Measurements from ENCODE around the gene PSMB1.
"Not testable (repeated sequence)": the region's sequence is repeated elsewhere in the genome, so short reads cannot be mapped to it uniquely, and the experiment has no call there.

The PSMB1 gene

DNA sequence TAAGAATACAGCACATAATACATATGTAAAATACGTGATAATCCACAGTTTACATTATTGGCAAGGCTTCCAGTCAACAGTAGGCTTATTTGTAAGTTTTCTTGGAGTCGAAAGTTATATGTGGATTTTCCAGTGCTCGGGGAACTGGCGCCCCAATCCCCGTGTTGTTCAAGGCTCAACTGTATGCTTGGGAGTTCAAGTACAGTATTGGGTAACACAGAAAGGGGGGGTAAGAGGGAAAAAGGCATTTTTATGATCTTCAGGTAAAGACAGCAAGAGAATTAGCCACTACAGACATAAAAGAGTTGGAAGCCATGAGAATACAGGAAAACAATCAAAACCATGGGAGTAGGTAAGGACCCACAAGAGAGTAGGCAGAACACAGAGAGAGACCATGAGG is 16.4 kb downstream of the PSMB1 start:
- DNase-seq (ENCODE audit: low read depth in 3 of 3, low spot score in 1 of 3), result no peak

- no peak for DNase-seq (ENCODE audit: low read depth in 3 of 3, low spot score in 1 of 3)
These were observed 18.1 kb downstream of the PSMB1 start for GRCh38 chr6:170535004-170535403.

GRCh38 chr6:170533792-170534191 is 19.3 kb downstream of the PSMB1 start:
- DNase-seq (ENCODE audit: low read depth in 3 of 3, low spot score in 1 of 3), result no peak

DNA sequence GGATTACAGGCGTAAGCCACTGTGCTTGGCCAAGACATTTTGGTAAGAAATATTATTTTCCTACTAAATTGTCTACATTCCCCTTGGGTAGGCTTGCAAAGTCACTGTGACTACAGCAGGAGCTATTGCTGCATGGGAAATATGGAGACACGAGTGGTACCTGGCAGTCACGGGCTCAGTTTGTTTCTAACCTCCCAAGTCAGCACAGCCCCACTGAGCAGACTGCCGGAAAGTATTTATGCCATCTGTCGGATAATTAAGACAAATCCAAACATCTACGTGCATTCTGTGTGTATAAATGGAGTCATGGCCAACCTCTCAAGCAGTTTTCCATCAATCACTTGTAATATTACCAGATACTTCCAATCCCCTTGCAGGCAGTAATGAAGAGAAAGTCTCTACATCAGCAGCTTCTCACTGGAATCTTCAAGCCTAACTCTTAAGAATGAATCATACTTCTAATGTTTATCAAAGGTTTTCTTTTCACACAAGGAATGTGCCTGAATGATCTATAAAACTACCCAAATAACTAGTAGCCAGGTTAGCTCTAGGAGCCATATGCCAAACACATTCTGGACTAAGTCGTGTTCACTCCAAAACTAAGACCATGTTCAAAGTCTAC is 20.1 kb downstream of the PSMB1 start:
- no peak for DNase-seq (ENCODE audit: low read depth in 3 of 3, low spot score in 1 of 3)

- peak in 2 of 3 donors; percentile 24 to 49 for DNase-seq (ENCODE audit: low read depth in 3 of 3, low spot score in 1 of 3)
These were observed 23.2 kb downstream of the PSMB1 start for GRCh38 chr6:170529839-170530469.

DNA sequence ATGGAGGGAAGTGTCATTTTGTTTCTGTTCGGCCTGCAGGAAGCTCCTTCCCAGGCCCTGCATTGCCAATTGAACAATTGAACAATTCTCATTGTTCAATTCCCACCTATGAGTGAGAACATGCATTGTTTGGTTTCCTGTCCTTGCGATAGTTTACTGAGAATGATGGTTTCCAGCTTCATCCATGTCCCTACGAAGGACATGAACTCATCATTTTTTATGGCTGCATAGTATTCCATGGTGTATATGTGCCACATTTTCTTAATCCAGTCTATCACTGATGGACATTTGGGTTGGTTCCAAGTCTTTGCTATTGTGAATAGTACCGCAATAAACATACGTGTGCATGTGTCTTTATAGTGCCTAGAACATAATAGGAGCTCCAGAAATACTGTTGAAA is 25.1 kb downstream of the PSMB1 start:
- DNase-seq (ENCODE audit: low read depth in 3 of 3, low spot score in 1 of 3), result not testable (repeated sequence)

GRCh38 chr6:170525795-170526194 is 27.3 kb downstream of the PSMB1 start:
- DNase-seq (ENCODE audit: low read depth in 3 of 3, low spot score in 1 of 3), result no peak

- DNase-seq (ENCODE audit: low read depth in 3 of 3, low spot score in 1 of 3), result no peak
These were observed 29.0 kb downstream of the PSMB1 start for GRCh38 chr6:170524172-170524502.

DNA sequence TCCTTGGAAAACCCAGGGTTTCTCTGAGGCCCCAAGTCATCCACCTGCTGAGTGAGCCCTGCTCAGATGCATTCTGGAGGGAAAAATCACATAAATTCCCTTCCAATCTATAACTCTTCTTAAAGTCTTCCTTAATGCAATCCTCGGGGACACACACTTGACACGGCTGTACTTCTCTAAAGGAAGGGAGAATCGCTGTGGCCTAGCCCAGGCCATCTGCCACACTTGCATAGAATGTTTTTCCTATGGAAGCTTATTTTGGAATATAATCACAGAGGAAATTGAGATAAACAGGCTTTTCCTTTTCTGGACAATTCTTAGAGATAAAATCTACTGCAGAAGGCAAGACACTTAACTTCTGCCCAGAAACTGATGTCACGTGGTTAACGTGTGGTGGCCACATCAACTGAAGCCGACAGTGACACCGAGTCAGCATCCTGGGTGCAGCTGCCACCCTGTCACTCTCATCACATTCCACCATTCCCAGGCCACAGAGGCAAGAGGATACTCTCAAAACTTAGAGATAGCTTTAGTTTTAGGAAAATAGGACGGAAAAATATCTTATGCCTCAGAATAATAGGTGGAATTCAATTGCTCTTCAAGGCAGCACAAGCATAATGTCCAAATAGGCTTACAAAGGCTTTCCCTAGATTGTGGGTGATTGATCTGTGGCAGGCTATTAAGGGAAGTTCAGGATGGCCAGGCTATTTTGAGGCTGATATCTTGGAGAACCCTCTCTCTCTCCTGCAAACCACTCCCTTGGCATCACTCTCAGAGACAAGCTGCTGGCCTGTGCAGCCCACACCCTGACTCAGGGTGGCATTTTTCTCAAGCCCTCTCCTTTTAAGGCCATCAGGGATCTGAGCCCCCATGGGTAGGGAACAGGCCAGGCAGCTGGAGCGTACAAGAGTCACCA is 29.6 kb downstream of the PSMB1 start:
- no peak for DNase-seq (ENCODE audit: low read depth in 3 of 3, low spot score in 1 of 3)

DNA sequence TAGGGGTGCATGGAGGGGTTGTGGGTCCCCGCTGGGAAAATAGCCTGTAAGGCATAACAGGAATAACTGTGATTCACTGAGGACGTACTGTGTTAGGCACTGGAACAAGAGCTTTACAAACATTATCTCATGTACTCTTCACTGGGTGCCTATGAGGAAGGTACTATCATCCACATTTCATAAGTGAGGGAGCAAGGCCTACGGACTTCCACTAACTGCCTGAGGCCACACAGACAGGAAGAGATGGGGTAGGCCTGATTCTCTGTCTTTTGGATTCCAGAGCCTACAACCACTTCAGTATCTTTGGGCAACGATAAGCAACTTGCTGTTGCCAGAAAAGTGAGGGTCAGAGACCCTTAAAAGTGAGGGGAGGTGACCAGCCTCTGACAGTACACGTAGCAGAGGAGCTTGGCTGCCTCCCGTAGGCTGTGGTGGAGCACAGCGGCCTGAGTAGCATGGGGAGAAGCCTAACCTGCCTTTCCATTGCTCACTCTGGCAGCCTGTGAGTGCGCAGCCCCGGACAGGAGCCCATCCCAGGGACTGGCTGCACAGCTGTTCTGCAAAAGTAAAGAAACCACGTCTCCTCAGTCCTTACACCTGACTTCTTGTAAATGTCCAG is 30.4 kb downstream of the PSMB1 start:
- DNase-seq (ENCODE audit: low read depth in 3 of 3, low spot score in 1 of 3), result no peak

- peak in 1 of 3 donors; percentile 2 for DNase-seq (ENCODE audit: low read depth in 3 of 3, low spot score in 1 of 3)
These were observed 36.1 kb downstream of the PSMB1 start for GRCh38 chr6:170516783-170517616.

DNA sequence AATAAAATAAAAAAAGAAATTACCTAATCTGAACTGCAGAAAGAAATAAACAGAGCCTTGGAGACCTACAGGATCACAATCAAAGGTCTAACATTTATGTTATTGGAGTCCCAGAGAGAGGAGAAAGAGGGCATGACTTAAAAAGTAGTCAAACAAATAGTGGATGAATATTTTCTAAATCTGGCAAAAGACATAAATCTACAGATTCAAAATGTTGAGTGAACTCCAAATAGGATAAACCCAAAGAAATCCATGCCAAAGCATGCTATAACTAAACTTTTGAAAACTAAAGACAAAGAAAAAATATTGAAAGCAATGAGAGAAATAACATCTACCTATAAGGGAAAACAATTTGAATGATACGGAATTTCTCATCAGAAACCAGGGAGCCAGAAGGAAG is 38.2 kb downstream of the PSMB1 start:
- no peak for DNase-seq (ENCODE audit: low read depth in 3 of 3, low spot score in 1 of 3)

GRCh38 chr6:170512249-170512648 is 40.9 kb downstream of the PSMB1 start:
- DNase-seq (ENCODE audit: low read depth in 3 of 3, low spot score in 1 of 3), result no peak

DNA sequence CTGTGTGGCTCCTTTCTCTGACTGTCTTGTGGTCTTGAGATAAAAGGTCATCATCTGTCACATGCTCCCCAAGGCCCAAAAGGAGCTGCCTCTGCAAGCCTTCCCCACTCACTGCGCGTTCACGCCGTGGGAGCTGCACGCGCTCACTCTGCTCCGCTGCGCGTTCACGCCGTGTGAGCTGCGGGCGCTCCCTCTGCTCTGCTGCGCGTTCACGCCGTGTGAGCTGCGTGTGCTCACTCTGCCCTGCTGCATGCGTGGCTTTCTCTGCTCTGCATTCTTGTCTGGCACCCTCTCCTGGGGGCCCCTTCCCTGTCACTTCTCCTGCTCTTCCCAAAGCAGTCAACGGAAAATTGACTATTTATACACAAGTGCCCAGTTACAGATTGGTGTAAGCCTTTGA is 42.5 kb downstream of the PSMB1 start:
- no peak for DNase-seq (ENCODE audit: low read depth in 3 of 3, low spot score in 1 of 3)

DNA sequence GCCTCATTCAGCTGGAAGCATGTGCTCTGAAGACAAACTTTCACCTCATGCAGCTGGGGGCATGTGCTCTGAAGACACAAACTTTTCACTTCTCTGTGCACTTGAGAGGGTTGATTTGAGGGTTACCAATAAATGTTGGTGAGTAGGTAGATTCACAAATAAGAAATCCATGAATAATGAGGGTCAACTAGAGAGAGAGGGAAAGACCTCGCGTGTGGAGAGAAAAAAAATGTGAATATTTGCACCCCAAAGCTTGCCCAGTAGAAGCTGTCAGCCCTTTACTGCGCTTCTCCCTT is 43.4 kb downstream of the PSMB1 start:
- no peak for DNase-seq (ENCODE audit: low read depth in 3 of 3, low spot score in 1 of 3)

DNA sequence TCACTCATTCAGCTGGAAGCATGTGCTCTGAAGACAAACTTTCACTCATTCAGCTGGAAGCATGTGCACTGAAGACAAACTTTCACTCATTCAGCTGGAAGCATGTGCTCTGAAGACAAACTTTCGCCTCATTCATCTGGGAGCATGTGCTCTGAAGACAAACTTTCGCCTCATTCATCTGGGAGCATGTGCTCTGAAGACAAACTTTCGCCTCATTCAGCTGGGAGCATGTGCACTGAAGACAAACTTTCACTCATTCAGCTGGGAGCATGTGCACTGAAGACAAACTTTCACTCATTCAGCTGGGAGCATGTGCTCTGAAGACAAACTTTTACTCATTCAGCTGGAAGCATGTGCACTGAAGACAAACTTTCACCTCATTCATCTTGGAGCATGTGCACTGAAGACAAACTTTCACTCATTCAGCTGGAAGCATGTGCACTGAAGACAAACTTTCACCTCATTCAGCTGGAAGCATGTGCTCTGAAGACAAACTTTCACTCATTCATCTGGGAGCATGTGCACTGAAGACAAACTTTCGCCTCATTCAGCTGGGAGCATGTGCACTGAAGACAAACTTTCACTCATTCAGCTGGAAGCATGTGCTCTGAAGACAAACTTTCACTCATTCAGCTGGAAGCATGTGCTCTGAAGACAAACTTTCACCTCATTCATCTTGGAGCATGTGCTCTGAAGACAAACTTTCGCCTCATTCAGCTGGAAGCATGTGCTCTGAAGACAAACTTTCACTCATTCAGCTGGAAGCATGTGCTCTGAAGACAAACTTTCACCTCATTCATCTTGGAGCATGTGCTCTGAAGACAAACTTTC is 44.0 kb downstream of the PSMB1 start:
- not testable (repeated sequence) for DNase-seq (ENCODE audit: low read depth in 3 of 3, low spot score in 1 of 3)

DNA sequence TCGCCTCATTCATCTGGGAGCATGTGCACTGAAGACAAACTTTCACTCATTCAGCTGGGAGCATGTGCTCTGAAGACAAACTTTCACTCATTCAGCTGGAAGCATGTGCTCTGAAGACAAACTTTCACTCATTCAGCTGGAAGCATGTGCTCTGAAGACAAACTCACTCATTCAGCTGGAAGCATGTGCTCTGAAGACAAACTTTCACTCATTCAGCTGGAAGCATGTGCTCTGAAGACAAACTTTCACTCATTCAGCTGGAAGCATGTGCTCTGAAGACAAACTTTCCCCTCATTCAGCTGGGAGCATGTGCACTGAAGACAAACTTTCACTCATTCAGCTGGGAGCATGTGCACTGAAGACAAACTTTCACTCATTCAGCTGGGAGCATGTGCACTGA is 44.8 kb downstream of the PSMB1 start:
- not testable (repeated sequence) for DNase-seq (ENCODE audit: low read depth in 3 of 3, low spot score in 1 of 3)

- DNase-seq (ENCODE audit: low read depth in 3 of 3, low spot score in 1 of 3), result not testable (repeated sequence)
These were observed 45.4 kb downstream of the PSMB1 start for GRCh38 chr6:170507728-170508127.

DNA sequence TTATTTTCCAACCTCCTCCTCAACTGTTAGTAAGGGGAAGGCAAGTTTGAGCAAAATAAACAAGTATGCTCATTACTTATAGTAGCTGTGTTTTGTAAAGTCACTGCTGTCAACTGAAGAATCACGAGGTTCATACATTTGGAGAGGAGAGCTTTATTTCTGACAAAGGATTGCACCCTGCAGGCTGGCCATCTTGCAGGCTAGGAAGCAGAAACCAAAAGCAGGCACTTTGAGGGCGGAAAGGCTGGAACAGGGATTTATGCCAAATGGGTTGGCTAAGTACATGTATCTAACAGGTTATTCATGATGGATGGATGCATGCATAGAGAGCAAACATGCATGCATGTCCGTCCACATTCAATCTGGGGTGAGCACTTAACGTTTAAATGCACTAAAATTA is 46.7 kb downstream of the PSMB1 start:
- no peak for DNase-seq (ENCODE audit: low read depth in 3 of 3, low spot score in 1 of 3)

DNA sequence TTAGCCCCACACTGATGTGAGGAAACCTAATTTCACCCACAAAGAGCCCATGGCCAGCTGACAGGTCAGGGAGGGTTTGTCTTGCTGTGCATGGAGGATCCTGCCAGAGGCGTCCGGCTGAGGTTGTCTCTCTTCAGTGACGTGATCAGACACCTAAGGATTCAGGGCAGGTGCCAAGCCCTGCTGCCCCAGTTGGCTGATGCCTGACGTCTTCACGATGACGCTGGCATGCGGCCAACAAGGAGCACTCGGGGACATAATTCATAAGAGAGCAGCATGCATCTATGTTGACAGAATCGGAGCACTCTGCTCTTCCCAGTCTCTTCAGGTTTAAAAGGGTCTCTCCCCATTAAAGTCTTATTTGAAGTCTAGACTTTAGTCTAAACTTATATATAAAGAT is 47.8 kb downstream of the PSMB1 start:
- DNase-seq (ENCODE audit: low read depth in 3 of 3, low spot score in 1 of 3), result no peak
